Testis (tissue), 3 donors: ENCODE measurements around the gene EMC9. TPM values are rescaled to one million over a fixed set of nuclear protein-coding genes. Genes with fewer than 3 reads are reported as not detected.

Experiments used
- DNase-seq: peaks from one replicate; pipeline ENCODE4 v3.0.0-alpha.2; 2019
- H3K27ac ChIP-seq, 2 donors: fragments of 200-600 bp; sonication (generic); one replicate each; pipeline ENCODE4 v1.5.1; 2019
- H3K27me3 ChIP-seq: fragments of 200-600 bp; sonication (generic); one replicate; pipeline ENCODE4 v1.5.1; 2019
- H3K36me3 ChIP-seq: fragments of 200-600 bp; sonication (generic); one replicate; pipeline ENCODE4 v1.5.1; 2017; ENCODE audit warnings: low read depth; ENCODE audit errors: missing control alignments
- H3K4me1 ChIP-seq: fragments of 200-600 bp; sonication (generic); one replicate; pipeline ENCODE4 v1.5.1; 2019
- H3K4me3 ChIP-seq, 2 donors: fragments of 200-600 bp; sonication (generic); one replicate each; pipeline ENCODE4 v1.5.1; 2017 to 2019
- H3K9me3 ChIP-seq: fragments of 200-600 bp; sonication (generic); one replicate; pipeline ENCODE4 v1.5.1; 2017
- POLR2A ChIP-seq: fragments of 450-650 bp; IDR thresholded peaks from one replicate; pipeline ENCODE4 v1.6.1; 2017; ENCODE audit warnings: antibody characterized with exemption, mild to moderate bottlenecking, moderate library complexity
- WGBS, 2 donors: methylation state at CpG; one replicate each; pipeline ENCODE4 v1.1.5; 2018; 5-methylcytosine and 5-hydroxymethylcytosine counted together
- intact Hi-C: fragments of 100-400 bp; cut with DNase I; formaldehyde crosslinking; loops from one replicate; pipeline ENCODE4 v1.15.1; 2023; ENCODE audit warnings: low total_unique reads
- polyA plus RNA-seq: library from polyadenylated mRNA; stranded (reverse); fragments of 350-450 nt; fragmentation: Illumina TruSeq; extraction: RNeasy Lipid Tissue Mini Kit (QIAGEN cat#74804); gene quantifications from one replicate; pipeline ENCODE4 v1.2.3, GENCODE V29; 2014; ENCODE audit warnings: low read depth, low replicate concordance; ENCODE audit not compliant: insufficient read depth
- total RNA-seq, 2 donors: library from RNA; depleted of rRNA; stranded (reverse); fragments of >200 nt; gene quantifications; one replicate each; pipeline ENCODE4 v1.2.3, GENCODE V29; 2016
- TF ChIP-seq, protein P1 (sequence below), 3 experiments: fragments of 450-650 bp in 2 of 3; fragments of 200-600 bp in 1 of 3; sonication (generic) in 1 of 3; IDR thresholded peaks; one replicate each; pipeline ENCODE4 v1.5.1; 2016 to 2019; ENCODE audit warnings: antibody characterized with exemption in 3 of 3, mild to moderate bottlenecking in 2 of 3, moderate library complexity in 1 of 3

The EMC9 gene
- total and polyA plus RNA-seq, 3 donors from 2014 or later: 15.2 to 33.7 (median 23.9) TPM

DNA sequence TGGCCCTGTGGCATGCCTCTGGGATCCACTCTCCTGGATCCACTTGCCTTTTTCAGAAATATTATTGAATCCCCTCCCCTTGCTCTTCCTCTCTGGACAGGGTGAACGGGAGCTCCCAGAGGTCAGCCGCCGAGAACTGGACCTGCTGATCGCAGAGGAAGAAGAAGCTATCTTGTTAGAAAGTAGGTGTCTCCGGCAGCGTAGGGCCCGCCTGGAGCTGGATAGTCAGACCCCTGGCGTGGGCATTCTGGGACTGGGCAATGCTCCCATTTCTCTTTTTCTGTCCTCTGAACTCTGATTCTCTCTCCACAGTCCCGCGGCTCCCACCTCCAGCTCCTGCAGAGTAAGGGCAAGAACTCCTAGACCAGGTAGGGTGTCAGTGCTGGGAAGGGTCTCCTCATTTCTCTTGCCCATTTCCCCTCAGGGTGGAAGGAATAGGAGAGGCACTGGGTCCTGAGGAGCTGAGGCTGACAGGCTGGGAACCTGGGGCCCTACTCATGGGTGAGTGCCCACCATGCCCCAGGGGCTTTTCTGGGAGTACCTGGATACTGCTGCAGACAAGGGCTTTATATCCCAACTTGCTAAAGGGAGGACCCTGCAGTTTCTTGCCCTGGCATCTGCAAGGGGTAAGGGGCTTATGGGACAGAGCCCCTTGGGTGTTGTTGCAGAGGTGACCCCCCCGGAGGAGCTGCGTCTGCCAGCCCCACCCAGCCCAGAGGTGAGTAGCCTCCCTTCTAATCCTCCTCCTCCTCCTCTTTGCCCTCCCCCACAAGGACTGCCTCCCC, 35.8 kb upstream of the EMC9 start:
- no peak overlapping the region for H3K4me3 ChIP-seq
- H3K36me3 ChIP-seq: no peaks in the 10 kb centered on the region

DNA sequence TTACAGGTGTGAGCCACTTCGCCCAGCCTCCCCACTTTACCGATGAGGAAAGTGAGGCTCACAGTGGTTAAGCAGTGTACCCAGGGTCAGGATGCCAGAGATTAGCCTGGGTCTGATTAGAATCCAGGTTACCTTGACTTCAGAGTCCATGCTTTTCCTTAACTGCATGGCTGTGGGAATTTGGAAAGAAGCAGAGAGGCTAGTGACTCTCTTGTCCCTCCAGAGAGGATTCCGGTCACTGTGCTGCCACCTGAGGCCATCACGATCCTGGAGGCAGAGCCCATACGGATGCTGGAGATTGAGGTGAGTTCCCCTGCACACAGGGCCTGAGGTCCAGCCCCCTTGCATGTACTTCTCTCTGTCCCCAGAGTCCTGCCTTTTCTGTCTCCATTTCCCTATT, 35.2 kb upstream of the EMC9 start:
- no peak for DNase-seq
- no peak overlapping the region for H3K4me3 ChIP-seq
- no peak for TF ChIP-seq POLR2A
- TF ChIP-seq, protein P1, sequence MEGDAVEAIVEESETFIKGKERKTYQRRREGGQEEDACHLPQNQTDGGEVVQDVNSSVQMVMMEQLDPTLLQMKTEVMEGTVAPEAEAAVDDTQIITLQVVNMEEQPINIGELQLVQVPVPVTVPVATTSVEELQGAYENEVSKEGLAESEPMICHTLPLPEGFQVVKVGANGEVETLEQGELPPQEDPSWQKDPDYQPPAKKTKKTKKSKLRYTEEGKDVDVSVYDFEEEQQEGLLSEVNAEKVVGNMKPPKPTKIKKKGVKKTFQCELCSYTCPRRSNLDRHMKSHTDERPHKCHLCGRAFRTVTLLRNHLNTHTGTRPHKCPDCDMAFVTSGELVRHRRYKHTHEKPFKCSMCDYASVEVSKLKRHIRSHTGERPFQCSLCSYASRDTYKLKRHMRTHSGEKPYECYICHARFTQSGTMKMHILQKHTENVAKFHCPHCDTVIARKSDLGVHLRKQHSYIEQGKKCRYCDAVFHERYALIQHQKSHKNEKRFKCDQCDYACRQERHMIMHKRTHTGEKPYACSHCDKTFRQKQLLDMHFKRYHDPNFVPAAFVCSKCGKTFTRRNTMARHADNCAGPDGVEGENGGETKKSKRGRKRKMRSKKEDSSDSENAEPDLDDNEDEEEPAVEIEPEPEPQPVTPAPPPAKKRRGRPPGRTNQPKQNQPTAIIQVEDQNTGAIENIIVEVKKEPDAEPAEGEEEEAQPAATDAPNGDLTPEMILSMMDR (IDR thresholded peaks at IDR 0.05): no peak
- no peaks in the 10 kb centered on the region for H3K4me1 ChIP-seq
- intact Hi-C loops: no loop called here
- no peak overlapping the region for H3K27ac ChIP-seq
- H3K27me3 ChIP-seq: no peaks in the 10 kb centered on the region
- 95 to 100% methylated on average over 5 of the region's 5 CpGs for WGBS, 2 donors
- H3K36me3 ChIP-seq: no peaks in the 10 kb centered on the region
- H3K9me3 ChIP-seq: no peaks in the 10 kb centered on the region

More for the DNA sequence above, 35.8 kb upstream of the EMC9 start:
- TF ChIP-seq, protein P1 (IDR thresholded peaks at IDR 0.05): no peak
- TF ChIP-seq POLR2A: no peak
- no peaks in the 10 kb centered on the region for H3K4me1 ChIP-seq
- H3K27me3 ChIP-seq: no peaks in the 10 kb centered on the region
- H3K27ac ChIP-seq: no peak overlapping the region
- intact Hi-C loops: no loop called here
- 87% methylated on average over 8 to 12 of the region's 12 CpGs for WGBS, 2 donors
- no peak for DNase-seq
- no peaks in the 10 kb centered on the region for H3K9me3 ChIP-seq

DNA sequence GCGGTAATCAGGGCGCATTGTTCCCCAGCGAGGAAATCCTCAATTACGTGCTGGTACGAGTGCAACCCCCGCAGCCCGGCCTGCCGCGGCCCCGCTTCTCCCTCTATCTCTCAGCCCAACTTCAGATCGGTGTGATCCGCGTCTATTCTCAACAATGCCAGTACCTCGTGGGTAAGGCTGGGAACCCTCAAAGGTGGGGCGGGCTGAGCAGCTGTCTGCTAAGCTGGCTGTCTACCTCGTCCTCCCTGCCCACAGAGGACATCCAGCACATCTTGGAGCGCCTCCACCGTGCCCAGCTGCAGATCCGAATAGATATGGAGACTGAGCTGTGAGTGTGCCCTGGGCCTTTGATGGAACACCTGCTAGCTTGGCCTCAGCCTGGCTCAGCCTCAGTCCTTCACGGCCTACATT, 31.5 kb upstream of the EMC9 start:
- H3K4me3 ChIP-seq: peak overlapping the region in 1 of 2 donors; percentile 50
- no peaks in the 10 kb centered on the region for H3K4me1 ChIP-seq
- H3K27ac ChIP-seq: no peak overlapping the region
- TF ChIP-seq, protein P1 (IDR thresholded peaks at IDR 0.05): no peak
- no peak for TF ChIP-seq POLR2A
- H3K36me3 ChIP-seq: no peaks in the 10 kb centered on the region
- H3K9me3 ChIP-seq: no peaks in the 10 kb centered on the region
- intact Hi-C loops: no loop called here
- no peak for DNase-seq
- H3K27me3 ChIP-seq: no peaks in the 10 kb centered on the region
- 66 to 70% methylated on average over 18 to 19 of the region's 20 CpGs for WGBS, 2 donors

DNA sequence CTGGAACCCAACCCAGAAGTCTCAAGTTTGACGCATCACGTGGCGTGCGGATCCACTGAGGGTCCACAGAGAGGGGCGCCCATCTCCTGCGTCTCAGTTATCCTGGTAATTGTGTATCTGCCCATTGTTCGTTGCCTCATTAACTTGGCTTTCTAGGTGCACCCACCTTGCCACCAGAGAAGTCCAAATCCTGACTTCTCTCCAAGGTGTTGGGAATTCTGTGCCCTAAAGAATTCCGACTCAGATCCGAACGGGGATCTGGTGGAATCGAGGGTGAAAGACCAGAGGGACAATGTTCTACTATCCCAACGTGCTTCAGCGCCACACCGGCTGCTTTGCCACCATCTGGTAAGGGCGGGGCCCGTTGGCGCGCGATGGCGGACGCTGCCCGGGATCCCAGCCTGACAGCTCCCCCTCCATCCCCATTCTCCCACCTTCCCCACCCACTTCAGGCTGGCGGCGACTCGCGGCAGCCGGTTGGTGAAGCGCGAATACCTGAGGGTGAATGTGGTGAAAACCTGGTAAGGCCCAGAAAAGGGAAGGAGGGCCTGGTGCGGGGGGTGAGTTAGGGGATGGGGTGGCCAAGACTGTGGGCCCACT, 31.0 kb upstream of the EMC9 start:
- TF ChIP-seq, protein P1 (IDR thresholded peaks at IDR 0.05): no peak
- TF ChIP-seq POLR2A: no peak
- no peak overlapping the region for H3K27ac ChIP-seq
- no peaks in the 10 kb centered on the region for H3K27me3 ChIP-seq
- no peaks in the 10 kb centered on the region for H3K36me3 ChIP-seq
- no peaks in the 10 kb centered on the region for H3K9me3 ChIP-seq
- H3K4me3 ChIP-seq: peak overlapping the region; percentile 17 to 50
- no peak for DNase-seq
- no peaks in the 10 kb centered on the region for H3K4me1 ChIP-seq
- WGBS, 2 donors: 41 to 66% methylated on average over 7 to 30 of the region's 30 CpGs
- intact Hi-C loops: no loop called here
